COLO668 (cell line): ENCODE data around the gene CRY1.
"Not testable (repeated sequence)": the region's sequence is repeated elsewhere in the genome, so short reads cannot be mapped to it uniquely, and the experiment has no call there.

Experiments
- DNase-seq: peaks from one replicate; lab custom pipeline; 2025; ENCODE audit not compliant: unreplicated experiment; lab: John Stamatoyannopoulos, UW

CRY1 gene

GRCh38 chr12:107108995-107109508 lies 15.7 kb upstream of the CRY1 start:
- DNase-seq, result no peak

GRCh38 chr12:107108366-107108765 lies 15.0 kb upstream of the CRY1 start:
- not testable (repeated sequence) for DNase-seq

GRCh38 chr12:107107381-107107780 lies 14.0 kb upstream of the CRY1 start:
- DNase-seq, result no peak

- no peak for DNase-seq
Measured at GRCh38 chr12:107106241-107107025, 13.1 kb upstream of the CRY1 start.

GRCh38 chr12:107105410-107105703 lies 12.0 kb upstream of the CRY1 start:
- DNase-seq, result no peak

GRCh38 chr12:107103516-107103915 lies 10.2 kb upstream of the CRY1 start:
- DNase-seq, result no peak

- DNase-seq, result no peak
Measured at GRCh38 chr12:107103097-107103496, 9.7 kb upstream of the CRY1 start.

- no peak for DNase-seq
Measured at GRCh38 chr12:107102294-107102693, 8.9 kb upstream of the CRY1 start.

GRCh38 chr12:107101651-107102050 lies 8.3 kb upstream of the CRY1 start:
- DNase-seq, result no peak

GRCh38 chr12:107099917-107100316 lies 6.6 kb upstream of the CRY1 start:
- no peak for DNase-seq

- DNase-seq, result no peak
Measured at GRCh38 chr12:107096571-107096970, 3.2 kb upstream of the CRY1 start.

- no peak for DNase-seq
Measured at GRCh38 chr12:107094183-107094448, 767 bp upstream of the CRY1 start.

GRCh38 chr12:107092669-107093416 lies 506 bp downstream of the CRY1 start:
- peak; percentile 67 for DNase-seq

- DNase-seq, result peak; percentile 37
Measured at GRCh38 chr12:107091989-107092641, 1.2 kb downstream of the CRY1 start.

GRCh38 chr12:107091381-107091780 lies 2.0 kb downstream of the CRY1 start:
- no peak for DNase-seq

- DNase-seq, result no peak
Measured at GRCh38 chr12:107090711-107091110, 2.6 kb downstream of the CRY1 start.

GRCh38 chr12:107088912-107089311 lies 4.4 kb downstream of the CRY1 start:
- no peak for DNase-seq

- no peak for DNase-seq
Measured at GRCh38 chr12:107086314-107086713, 7.0 kb downstream of the CRY1 start.

GRCh38 chr12:107081778-107082177 lies 11.6 kb downstream of the CRY1 start:
- no peak for DNase-seq

GRCh38 chr12:107080299-107080698 lies 13.1 kb downstream of the CRY1 start:
- no peak for DNase-seq

GRCh38 chr12:107079172-107080011 lies 14.0 kb downstream of the CRY1 start:
- DNase-seq, result no peak
